ENCODE results near the gene SVIL.
A peak's percentile ranks its signal among the peaks of the same experiment; 100 is the strongest.
"Not testable (repeated sequence)": the region's sequence is repeated elsewhere in the genome, so short reads cannot be mapped to it uniquely, and the experiment has no call there.

SVIL gene

DNA sequence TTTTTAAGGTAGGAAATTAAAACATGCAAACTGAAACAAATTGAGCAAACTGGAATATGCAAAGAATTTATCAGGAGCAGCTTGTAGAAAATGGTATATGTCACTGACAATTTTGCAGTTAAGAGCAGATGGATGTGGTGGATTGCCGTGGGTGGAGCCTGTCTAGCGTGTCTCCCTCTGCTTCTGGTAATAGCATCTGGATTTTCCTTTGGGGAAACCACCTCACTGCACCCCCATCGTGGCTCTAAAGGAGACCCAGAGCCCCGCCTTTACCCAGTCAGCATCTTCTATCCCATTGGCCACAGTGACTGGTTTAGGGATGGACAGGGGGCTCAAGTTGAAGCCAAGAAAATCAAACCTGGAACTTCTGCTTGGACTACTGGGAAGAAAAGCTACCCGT, 142.9 kb downstream of the SVIL start:
- DNase-seq (ENCODE audit: low read depth), result no peak
- TF ChIP-seq, protein P1, sequence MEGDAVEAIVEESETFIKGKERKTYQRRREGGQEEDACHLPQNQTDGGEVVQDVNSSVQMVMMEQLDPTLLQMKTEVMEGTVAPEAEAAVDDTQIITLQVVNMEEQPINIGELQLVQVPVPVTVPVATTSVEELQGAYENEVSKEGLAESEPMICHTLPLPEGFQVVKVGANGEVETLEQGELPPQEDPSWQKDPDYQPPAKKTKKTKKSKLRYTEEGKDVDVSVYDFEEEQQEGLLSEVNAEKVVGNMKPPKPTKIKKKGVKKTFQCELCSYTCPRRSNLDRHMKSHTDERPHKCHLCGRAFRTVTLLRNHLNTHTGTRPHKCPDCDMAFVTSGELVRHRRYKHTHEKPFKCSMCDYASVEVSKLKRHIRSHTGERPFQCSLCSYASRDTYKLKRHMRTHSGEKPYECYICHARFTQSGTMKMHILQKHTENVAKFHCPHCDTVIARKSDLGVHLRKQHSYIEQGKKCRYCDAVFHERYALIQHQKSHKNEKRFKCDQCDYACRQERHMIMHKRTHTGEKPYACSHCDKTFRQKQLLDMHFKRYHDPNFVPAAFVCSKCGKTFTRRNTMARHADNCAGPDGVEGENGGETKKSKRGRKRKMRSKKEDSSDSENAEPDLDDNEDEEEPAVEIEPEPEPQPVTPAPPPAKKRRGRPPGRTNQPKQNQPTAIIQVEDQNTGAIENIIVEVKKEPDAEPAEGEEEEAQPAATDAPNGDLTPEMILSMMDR (conservative IDR thresholded peaks at IDR 0.05; ENCODE audit: low read length), result no peak
- H3K4me3 ChIP-seq (ENCODE audit: low read length), result no peak overlapping the region

DNA sequence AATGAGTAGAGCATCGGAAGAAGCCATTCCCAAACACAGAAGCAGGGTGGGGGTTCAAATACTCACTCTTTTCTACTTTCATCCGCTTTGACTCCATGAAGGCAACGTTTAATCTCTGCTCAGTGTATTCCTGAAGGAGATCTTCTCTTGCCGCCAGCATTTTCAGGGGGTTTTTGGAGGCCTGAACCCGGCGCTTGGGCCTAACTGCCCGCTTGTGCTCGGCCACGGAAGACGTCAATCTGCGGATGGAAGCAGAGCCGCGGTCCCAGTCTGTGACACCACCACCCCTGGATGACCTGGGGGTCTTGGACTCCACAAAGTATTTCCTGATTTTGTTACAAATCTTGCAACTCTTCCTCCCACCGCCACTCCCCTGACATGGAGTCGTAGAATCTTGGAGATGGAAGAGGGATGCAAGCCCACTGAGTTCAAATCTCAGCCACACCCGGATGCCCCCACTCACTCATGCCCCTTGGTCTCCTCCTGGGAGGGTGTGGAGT, 143.9 kb downstream of the SVIL start:
- not testable (repeated sequence) for H3K4me3 ChIP-seq (ENCODE audit: low read length); DNase-seq (ENCODE audit: low read depth)

- DNase-seq (ENCODE audit: low read depth), result not testable (repeated sequence)
Observed at GRCh38 chr10:29488471-29488870, 146.3 kb downstream of the SVIL start.

DNA sequence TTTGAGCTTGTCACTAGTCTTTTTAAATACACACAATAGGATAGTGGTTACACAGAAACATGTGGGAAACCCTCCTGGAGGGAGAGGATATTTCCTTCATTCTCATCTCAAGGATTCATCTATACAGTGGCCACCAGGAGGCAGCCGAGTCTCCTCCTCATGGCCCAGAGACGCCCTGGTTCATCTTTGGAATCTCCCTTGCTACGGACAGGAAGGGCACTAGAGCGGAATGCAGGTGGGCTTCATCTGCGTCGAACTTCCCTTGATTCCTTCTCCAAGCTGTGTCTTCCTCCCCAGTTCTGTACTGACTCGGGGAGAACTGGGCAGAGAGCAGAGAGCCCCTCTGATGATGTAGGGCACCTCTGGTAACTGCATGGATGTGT, 146.9 kb downstream of the SVIL start:
- TF ChIP-seq, protein P1 (conservative IDR thresholded peaks at IDR 0.05; ENCODE audit: low read length), result 0 out of 2 replicates have a peak, but pooled peaks have one; percentile 14
- not testable (repeated sequence) for H3K4me3 ChIP-seq (ENCODE audit: low read length); DNase-seq (ENCODE audit: low read depth)

More at GRCh38 chr10:29488471-29488870, 146.3 kb downstream of the SVIL start:
- H3K4me3 ChIP-seq (ENCODE audit: low read length), result not testable (repeated sequence)

DNA sequence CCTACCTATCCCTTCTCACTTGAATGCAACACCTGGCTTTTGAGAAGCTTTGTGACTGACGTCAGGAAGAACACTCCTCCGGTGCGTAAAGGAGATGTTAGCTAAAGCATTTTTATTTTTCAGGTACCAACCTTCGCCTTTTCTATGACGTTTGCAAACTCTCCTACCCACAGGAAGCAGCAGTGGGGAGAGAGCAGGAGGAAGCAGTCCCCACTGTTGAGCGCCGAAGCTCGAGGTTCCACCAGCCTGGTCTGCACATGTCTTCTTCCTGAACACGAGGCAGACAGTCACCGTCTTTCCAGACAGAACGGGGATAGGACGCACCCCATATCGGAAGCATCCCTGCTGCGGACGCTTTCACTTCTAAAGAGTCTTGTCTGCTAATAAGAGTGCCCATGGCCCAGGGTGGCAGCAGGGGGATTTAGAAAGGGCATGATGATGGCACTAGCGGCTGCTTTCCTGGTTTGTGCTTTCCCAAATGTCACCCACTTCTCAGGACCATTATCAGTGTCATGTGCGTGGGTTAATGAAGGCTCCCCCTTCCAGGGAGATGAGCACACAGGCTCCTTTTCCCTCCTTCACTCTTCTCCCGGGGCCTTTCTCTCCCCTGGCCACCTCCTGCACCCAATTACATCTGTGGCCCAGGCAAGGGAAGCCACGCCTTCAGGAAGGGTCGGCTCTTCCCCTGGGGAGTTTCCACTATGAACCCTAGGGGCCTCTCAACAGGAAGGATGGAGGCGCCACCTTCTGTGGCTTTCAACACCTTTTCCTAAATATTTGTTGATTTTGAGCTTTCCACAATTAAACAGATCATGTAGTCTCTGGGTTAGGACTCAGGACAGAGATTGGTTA, 147.5 kb downstream of the SVIL start:
- not testable (repeated sequence) for DNase-seq (ENCODE audit: low read depth); H3K4me3 ChIP-seq (ENCODE audit: low read length)

DNA sequence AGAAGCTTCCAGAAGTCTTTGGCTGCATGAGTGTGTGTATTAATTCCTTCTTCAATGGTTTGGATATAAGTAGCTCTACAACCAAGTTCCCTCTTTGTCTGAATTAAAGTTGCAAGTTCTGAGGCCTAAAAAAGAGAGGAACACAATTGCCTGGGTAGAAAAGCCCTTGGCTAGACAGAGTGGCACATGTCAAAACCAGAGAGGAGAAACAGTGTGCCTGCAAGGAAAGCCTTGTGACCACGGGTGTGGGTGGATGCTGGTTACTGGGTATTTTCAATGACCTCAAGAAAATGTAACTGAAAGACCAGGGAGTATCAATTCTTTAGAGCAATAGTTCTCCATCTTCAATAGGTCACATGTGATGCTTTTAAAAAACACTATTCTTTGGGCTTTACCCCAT, 148.3 kb downstream of the SVIL start:
- TF ChIP-seq, protein P1 (conservative IDR thresholded peaks at IDR 0.05; ENCODE audit: low read length), result no peak
- H3K4me3 ChIP-seq (ENCODE audit: low read length), result no peak overlapping the region
- DNase-seq (ENCODE audit: low read depth), result no peak

- H3K4me3 ChIP-seq (ENCODE audit: low read length); DNase-seq (ENCODE audit: low read depth): not testable (repeated sequence)
Observed at GRCh38 chr10:29484677-29485076, 150.1 kb downstream of the SVIL start.

GRCh38 chr10:29482591-29483431, 152.0 kb downstream of the SVIL start:
- peak; percentile 67 for DNase-seq (ENCODE audit: low read depth)
- TF ChIP-seq, protein P1 (conservative IDR thresholded peaks at IDR 0.05; ENCODE audit: low read length), result peak; percentile 11; the same call in 1 of the 2 replicates
- H3K4me3 ChIP-seq (ENCODE audit: low read length), result no peak overlapping the region

DNA sequence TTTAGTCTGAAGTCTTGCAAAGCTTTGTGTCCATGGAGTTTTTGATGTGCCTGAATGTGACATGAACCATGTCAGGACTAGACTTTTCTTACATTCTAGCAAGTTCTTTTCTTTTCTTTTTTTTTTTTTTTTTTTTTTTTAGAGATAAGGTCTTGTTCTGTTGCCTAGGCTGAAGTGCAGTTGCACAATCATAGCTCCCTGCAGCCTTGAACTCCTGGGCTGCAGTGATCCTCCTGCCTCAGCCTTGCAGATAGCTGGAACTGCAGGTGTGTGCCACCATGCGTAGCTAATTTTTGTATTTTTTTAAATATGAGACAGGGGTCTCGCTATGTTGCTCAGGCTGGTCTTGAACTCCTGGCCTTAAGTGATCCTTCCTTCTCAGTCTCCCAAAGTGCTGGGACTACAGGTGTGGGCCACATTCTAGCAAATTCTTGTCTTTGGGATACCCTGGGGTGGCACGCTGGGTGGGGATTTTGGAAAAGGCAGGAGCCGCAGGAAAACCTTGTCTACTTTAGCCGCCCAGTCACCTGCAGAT, 152.8 kb downstream of the SVIL start:
- TF ChIP-seq, protein P1 (conservative IDR thresholded peaks at IDR 0.05; ENCODE audit: low read length), result no peak
- H3K4me3 ChIP-seq (ENCODE audit: low read length), result no peak overlapping the region
- no peak for DNase-seq (ENCODE audit: low read depth)

Data from AG10803 (cell line).